H1 (cell line): ENCODE measurements around the gene STAT4. TPM values are rescaled to one million over a fixed set of nuclear protein-coding genes. Genes with fewer than 3 reads are reported as not detected.

Source experiments
- CTCF ChIA-PET: fragments of 300-600 bp; sonication (Branson Sonifier 250); formaldehyde crosslinking; loops from one replicate; lab custom pipeline; 2021; ENCODE audit not compliant: partially characterized antibody; lab: Charles Lee
- POLR2A ChIA-PET: fragments of 300-600 bp; sonication (Branson Sonifier 250); formaldehyde crosslinking; loops from one replicate; lab custom pipeline; 2021; ENCODE audit warnings: inconsistent platforms; ENCODE audit not compliant: partially characterized antibody; lab: Charles Lee
- DNase-seq, 2 experiments: peaks; one replicate each; pipeline versions ENCODE4 v3.0.0 to v3.0.0-alpha.2; 2010 to 2022; ENCODE audit warnings: low spot score in 2 of 2, low read depth in 1 of 2, mixed read lengths in 1 of 2
- FAIRE-seq: peaks from 2 replicates; lab custom pipeline; 2011; peaks lifted over from hg19 to GRCh38; lab: Jason Lieb, UNC
- H2AFZ ChIP-seq: 2 replicates; pipeline ENCODE4 v1.8.1; 2012; ENCODE audit warnings: low read length, inconsistent platforms
- H2AK5ac ChIP-seq: 2 replicates; pipeline ENCODE4 v1.6.1; 2013; ENCODE audit warnings: low read depth, low read length
- H2BK120ac ChIP-seq: replicated peaks from 2 replicates; pipeline ENCODE3; 2013; ENCODE audit warnings: low read depth, low read length, inconsistent platforms
- H2BK12ac ChIP-seq: 2 replicates; pipeline ENCODE4 v1.6.1; 2013; ENCODE audit warnings: low read depth, low read length
- H2BK15ac ChIP-seq: 2 replicates; pipeline ENCODE4 v1.6.1; 2013; ENCODE audit warnings: low read length
- H2BK20ac ChIP-seq: 2 replicates; pipeline ENCODE4 v1.6.1; 2013; ENCODE audit warnings: low read length
- H2BK5ac ChIP-seq: 2 replicates; pipeline ENCODE4 v1.6.1; 2013; ENCODE audit warnings: low read depth, low read length
- H3K14ac ChIP-seq: 2 replicates; pipeline ENCODE4 v1.6.1; 2013; ENCODE audit warnings: inconsistent platforms; ENCODE audit not compliant: insufficient read length
- H3K18ac ChIP-seq: 2 replicates; pipeline ENCODE4 v1.6.1; 2013; ENCODE audit warnings: low read length; ENCODE audit errors: extremely low read depth
- H3K23ac ChIP-seq: 2 replicates; pipeline ENCODE4 v1.6.1; 2013; ENCODE audit warnings: inconsistent platforms; ENCODE audit not compliant: insufficient read length
- H3K23me2 ChIP-seq: 2 replicates; pipeline ENCODE4 v1.6.1; 2013; ENCODE audit warnings: low read depth, low read length
- H3K27ac ChIP-seq: 2 replicates; pipeline ENCODE4 v1.6.1; 2011; ENCODE audit warnings: low read depth, low read length, inconsistent platforms
- H3K27me3 ChIP-seq, 4 experiments: replicated peaks in 1 of 4; 1 replicate in 1 of 4; 2 replicates in 3 of 4; pipeline versions ENCODE4 v1.6.1 to v1.8.1; 2011 to 2013; ENCODE audit warnings: low read length in 3 of 4, mild to moderate bottlenecking in 3 of 4, inconsistent platforms in 2 of 4, mixed read lengths in 2 of 4, moderate library complexity in 1 of 4; ENCODE audit not compliant: control insufficient read depth in 3 of 4, insufficient read depth in 3 of 4; ENCODE audit errors: extremely low read depth in 1 of 4
- H3K36me3 ChIP-seq, 4 experiments: 2 replicates each; pipeline versions ENCODE4 v1.6.1 to v1.8.1; 2011 to 2013; ENCODE audit warnings: mild to moderate bottlenecking in 4 of 4, low read length in 3 of 4, moderate library complexity in 2 of 4, control low read depth in 1 of 4, inconsistent platforms in 1 of 4; ENCODE audit not compliant: insufficient read depth in 4 of 4, control insufficient read depth in 2 of 4
- H3K4ac ChIP-seq: replicated peaks from 2 replicates; pipeline ENCODE3; 2013; ENCODE audit warnings: low read length, low read depth, mixed read lengths, inconsistent platforms; ENCODE audit not compliant: insufficient read length
- H3K4me1 ChIP-seq, 4 experiments: replicated peaks in 1 of 4; 1 replicate in 1 of 4; 2 replicates in 3 of 4; pipeline versions ENCODE4 v1.6.1 to v1.8.1; 2011 to 2013; ENCODE audit warnings: low read length in 3 of 4, inconsistent platforms in 2 of 4, mixed read lengths in 1 of 4; ENCODE audit not compliant: insufficient read depth in 4 of 4, control insufficient read depth in 3 of 4
- H3K4me2 ChIP-seq, 2 experiments: 2 replicates each; pipeline versions ENCODE4 v1.6.1 to v1.8.1; 2011 to 2013; ENCODE audit warnings: low read depth in 2 of 2, low read length in 2 of 2, control low read depth in 1 of 2, inconsistent platforms in 1 of 2, mild to moderate bottlenecking in 1 of 2; ENCODE audit not compliant: insufficient read depth in 1 of 2
- H3K4me3 ChIP-seq, 4 experiments: fragments of 200-600, 300-600 bp in 1 of 4; sonication (generic), shearing (Covaris generic), sonication (Bioruptor Twin) in 1 of 4; 2 replicates each; pipeline versions ENCODE4 v1.5.1 to v1.8.1; 2011 to 2016; ENCODE audit warnings: low read length in 4 of 4, low read depth in 3 of 4, control low read depth in 2 of 4, inconsistent platforms in 2 of 4, mild to moderate bottlenecking in 2 of 4, mixed read lengths in 1 of 4, moderate library complexity in 1 of 4; ENCODE audit not compliant: insufficient read depth in 2 of 4; ENCODE audit errors: extremely low read depth in 1 of 4
- H3K56ac ChIP-seq: replicated peaks from 2 replicates; pipeline ENCODE3; 2013; ENCODE audit warnings: low read depth, mild to moderate bottlenecking, mixed read lengths, low read length, inconsistent platforms; ENCODE audit not compliant: insufficient read length
- H3K79me1 ChIP-seq: 2 replicates; pipeline ENCODE4 v1.6.1; 2013; ENCODE audit warnings: low read depth, low read length, control low read depth
- H3K79me2 ChIP-seq, 2 experiments: 2 replicates each; pipeline versions ENCODE4 v1.6.1 to v1.8.1; 2012 to 2013; ENCODE audit warnings: low read length in 2 of 2, mild to moderate bottlenecking in 2 of 2, inconsistent platforms in 1 of 2; ENCODE audit not compliant: insufficient read depth in 2 of 2, control insufficient read depth in 1 of 2
- H3K9ac ChIP-seq, 4 experiments: replicated peaks in 1 of 4; 1 replicate in 1 of 4; 2 replicates in 3 of 4; pipeline versions ENCODE4 v1.6.1 to v1.8.1; 2011 to 2013; ENCODE audit warnings: low read depth in 3 of 4, low read length in 3 of 4, control low read depth in 2 of 4, mild to moderate bottlenecking in 2 of 4, moderate library complexity in 2 of 4, inconsistent platforms in 1 of 4; ENCODE audit errors: extremely low read depth in 1 of 4
- H3K9me3 ChIP-seq, 2 experiments: 2 replicates each; pipeline versions ENCODE4 v1.6.1 to v1.8.1; 2012 to 2013; ENCODE audit warnings: mild to moderate bottlenecking in 2 of 2, moderate library complexity in 2 of 2, control low read depth in 1 of 2, inconsistent platforms in 1 of 2, low read depth in 1 of 2, low read length in 1 of 2, mixed read lengths in 1 of 2; ENCODE audit not compliant: insufficient read depth in 2 of 2
- H4K20me1 ChIP-seq, 2 experiments: replicated peaks in 1 of 2; 2 replicates each; pipeline versions ENCODE3 to v1.8.1; 2011 to 2013; ENCODE audit warnings: inconsistent platforms in 2 of 2, low read length in 2 of 2, mild to moderate bottlenecking in 1 of 2; ENCODE audit not compliant: insufficient read depth in 2 of 2, control insufficient read depth in 1 of 2
- H4K5ac ChIP-seq: 2 replicates; pipeline ENCODE4 v1.6.1; 2013; ENCODE audit warnings: low read length, low read depth, mixed read lengths, inconsistent platforms; ENCODE audit not compliant: insufficient read length
- H4K8ac ChIP-seq: 2 replicates; pipeline ENCODE4 v1.8.0; 2013; ENCODE audit warnings: mild to moderate bottlenecking, moderate library complexity, low read length, inconsistent platforms; ENCODE audit not compliant: insufficient read depth; ENCODE audit errors: extremely low read depth
- H4K91ac ChIP-seq: replicated peaks from 2 replicates; pipeline ENCODE3; 2013; ENCODE audit warnings: low read length, mixed read lengths, inconsistent platforms; ENCODE audit not compliant: insufficient read length
- BRCA1 ChIP-seq: IDR thresholded peaks from 2 replicates; pipeline ENCODE4 v1.6.1; 2012; ENCODE audit warnings: low read depth, low read length, improper control_type of control experiment
- CBX5 ChIP-seq: fragments of 300-800, 300-1000 bp; sonication (generic); IDR thresholded peaks from 2 replicates; pipeline ENCODE4 v1.7.1; 2016; ENCODE audit warnings: antibody characterized with exemption, low read length, low read depth
- CREB1 ChIP-seq: IDR thresholded peaks from 2 replicates; pipeline ENCODE4 v1.6.1; 2012; ENCODE audit warnings: inconsistent platforms
- EGR1 ChIP-seq: IDR thresholded peaks from 2 replicates; pipeline ENCODE4 v1.6.1; 2011; ENCODE audit warnings: low read depth, low read length, borderline replicate concordance
- EP300 ChIP-seq, 2 experiments: IDR thresholded peaks; 1 replicate in 1 of 2; 2 replicates in 1 of 2; pipeline ENCODE4 v1.6.1; 2011 to 2012; ENCODE audit warnings: low read depth in 2 of 2, low read length in 2 of 2, mild to moderate bottlenecking in 2 of 2, borderline replicate concordance in 1 of 2, inconsistent platforms in 1 of 2, moderate library complexity in 1 of 2
- KDM1A ChIP-seq: fragments of 200-600, 300-600 bp; sonication (generic); IDR thresholded peaks from 2 replicates; pipeline ENCODE4 v1.7.1; 2016; ENCODE audit warnings: mild to moderate bottlenecking, low read length, borderline replicate concordance
- KDM5A ChIP-seq: fragments of 200-600 bp; IDR thresholded peaks from 2 replicates; pipeline ENCODE4 v1.7.1; 2012; ENCODE audit warnings: mild to moderate bottlenecking, low read length, inconsistent platforms, mixed read lengths
- MAFK ChIP-seq: IDR thresholded peaks from 2 replicates; pipeline ENCODE4 v1.6.1; 2012; ENCODE audit warnings: low read depth, mild to moderate bottlenecking, improper control_type of control experiment, low read length
- RAD21 ChIP-seq, 2 experiments: IDR thresholded peaks in 1 of 2; conservative IDR thresholded peaks in 1 of 2; 2 replicates each; pipeline ENCODE4 v1.6.1; 2011; ENCODE audit warnings: low read depth in 2 of 2, low read length in 2 of 2, improper control_type of control experiment in 1 of 2, inconsistent platforms in 1 of 2, mild to moderate bottlenecking in 1 of 2, moderate library complexity in 1 of 2
- RNF2 ChIP-seq: fragments of 200-900, 300-1000 bp; sonication (generic); IDR thresholded peaks from 2 replicates; pipeline ENCODE4 v1.7.1; 2016; ENCODE audit warnings: borderline replicate concordance, low read depth, mild to moderate bottlenecking, antibody characterized with exemption, low read length; ENCODE audit not compliant: poor library complexity, severe bottlenecking; ENCODE audit errors: missing control alignments
- SIN3A ChIP-seq, 2 experiments: IDR thresholded peaks in 1 of 2; conservative IDR thresholded peaks in 1 of 2; 2 replicates each; pipeline ENCODE4 v1.6.1; 2011 to 2012; ENCODE audit warnings: low read length in 2 of 2, improper control_type of control experiment in 1 of 2, low read depth in 1 of 2, mild to moderate bottlenecking in 1 of 2
- SIX5 ChIP-seq: IDR thresholded peaks from 2 replicates; pipeline ENCODE4 v1.6.1; 2011; ENCODE audit warnings: mild to moderate bottlenecking, low read depth, low read length
- SP1 ChIP-seq: IDR thresholded peaks from 2 replicates; pipeline ENCODE4 v1.6.1; 2011; ENCODE audit warnings: low read depth, low read length
- YY1 ChIP-seq: IDR thresholded peaks from 2 replicates; pipeline ENCODE4 v1.6.1; 2011; ENCODE audit warnings: low read depth, mild to moderate bottlenecking, low read length
- WGBS, 2 experiments: shearing (Covaris generic) in 1 of 2; methylation state at CpG; one replicate each; pipeline versions ENCODE4 v1.1.6 to v1.1.7; 2013 to 2015; ENCODE audit warnings: low lambda C conversion rate in 2 of 2, mixed read lengths in 2 of 2, inconsistent platforms in 1 of 2, low coverage in 1 of 2, missing lambda C conversion rate in 1 of 2; ENCODE audit not compliant: insufficient replicate concordance in 2 of 2, insufficient coverage in 1 of 2, insufficient read length in 1 of 2; ENCODE audit errors: extremely low coverage in 1 of 2, missing lambda C conversion rate in 1 of 2; 5-methylcytosine and 5-hydroxymethylcytosine counted together
- polyA plus RNA-seq, 7 experiments: library from polyadenylated mRNA; depleted of rRNA in 3 of 7; stranded (reverse) in 5 of 7; unstranded in 2 of 7; fragments of >200 nt in 5 of 7; fragments of 200-250 nt in 2 of 7; gene quantifications; 1 replicate in 5 of 7; 2 replicates in 1 of 7; 4 replicates in 1 of 7; pipeline versions ENCODE4 v1.2.1 to v1.2.3, GENCODE V29; 2011 to 2013; ENCODE audit warnings: missing spikeins in 2 of 7, mixed read lengths in 2 of 7
- total RNA-seq: library from RNA; stranded (reverse); fragmentation: NEBNext Ultra II Directional; extraction: Animal tissue kit (Norgen Biotek cat#: 25700); gene quantifications from 2 replicates; pipeline ENCODE4 v1.2.1, GENCODE V29; 2021

The STAT4 gene
- total and polyA plus RNA-seq, 2 of the 8 experiments (the other 6 are each of a cell fraction or from before 2014, with no cell fraction given) = 0.36 to 0.63 TPM

- Histone ChIP-seq H3K4me3 (no peak overlapping the region), H3K18ac (no peak overlapping the region), H3K23ac (no peak overlapping the region), H3K4me2 (no peak overlapping the region), H3K27ac (no peak overlapping the region), H2BK12ac (no peak overlapping the region), H3K4ac (no peak overlapping the region), H3K79me1 (no peaks in the 10 kb centered on the region), H3K14ac (no peak overlapping the region), H4K8ac (no peak overlapping the region), H2BK20ac (no peak overlapping the region), H4K20me1 (no peaks in the 10 kb centered on the region), H4K5ac (no peak overlapping the region), H2BK120ac (no peak overlapping the region), H2BK15ac (no peak overlapping the region), H4K91ac (no peak overlapping the region), H3K9me3 (no peaks in the 10 kb centered on the region), H3K23me2 (no peaks in the 10 kb centered on the region), H3K56ac (no peak overlapping the region), H3K79me2 (no peaks in the 10 kb centered on the region), H2AFZ (no peak overlapping the region), H3K27me3 (no peaks in the 10 kb centered on the region), H3K36me3 (no peaks in the 10 kb centered on the region), H3K4me1 (peaks cover 0 to 3% (median 0%) of the 10 kb centered on the region in 4 experiments; a peak in 1 of 7 replicates), H3K9ac (no peak overlapping the region), H2BK5ac (no peak overlapping the region), H2AK5ac (no peak overlapping the region)
- FAIRE-seq = no peak
- POLR2A ChIA-PET = no interaction called here
- no peak for DNase-seq
- CTCF ChIA-PET = interaction anchor here (0.6 to 3.5 kb wide), 6 partner anchors 12 to 388 kb away, joined by 3 to 14 read pairs (median 4); no protein-coding TSS in a partner anchor
- TF ChIP-seq CBX5 = no peak
- no peak for TF ChIP-seq EGR1
- no peak for TF ChIP-seq RAD21 (IDR thresholded peaks at IDR 0.05 in 1 of 2, conservative IDR thresholded peaks at IDR 0.05 in 1 of 2; ENCODE audit: low read depth in 2 of 2, low read length in 2 of 2)
- TF ChIP-seq BRCA1 = no peak
- TF ChIP-seq KDM5A = no peak
- no peak for TF ChIP-seq CREB1
- TF ChIP-seq SP1 = no peak
- TF ChIP-seq EP300 (IDR thresholded peaks at IDR 0.05; ENCODE audit: borderline replicate concordance in 1 of 2, low read depth in 2 of 2, low read length in 2 of 2) = no peak
- no peak for TF ChIP-seq SIN3A (conservative IDR thresholded peaks at IDR 0.05 in 1 of 2, IDR thresholded peaks at IDR 0.05 in 1 of 2; ENCODE audit: low read depth in 1 of 2, low read length in 2 of 2)
- TF ChIP-seq KDM1A = no peak
- no peak for TF ChIP-seq YY1
- TF ChIP-seq MAFK = no peak
- no peak for TF ChIP-seq RNF2
- TF ChIP-seq SIX5 = no peak
- WGBS, 2 experiments = 91% methylated on average over 3 of the region's 3 CpGs; no CpG with 5 or more reads in 1 of the 2 experiments
Observed at GRCh38 chr2:191170773-191171172, 20.0 kb upstream of the STAT4 start.
